CD14-positive monocyte (primary cell): ENCODE data around the gene GSTM4. TPM values are rescaled to one million over a fixed set of nuclear protein-coding genes. Genes with fewer than 3 reads are reported as not detected.

ENCODE experiments used
- DNase-seq, 3 donors: peaks; one replicate each; pipeline ENCODE4 v3.0.0-alpha.2; 2011 to 2022
- H2AFZ ChIP-seq: 2 replicates; pipeline ENCODE4 v1.6.0; 2012; ENCODE audit warnings: mild to moderate bottlenecking, low read depth, low read length, inconsistent platforms; ENCODE audit not compliant: insufficient read depth, poor library complexity, severe bottlenecking
- H3K27ac ChIP-seq, 2 donors: 1 replicate in 1 of 2; 2 replicates in 1 of 2; pipeline ENCODE4 v1.5.1; 2012 to 2013; ENCODE audit warnings: low read length in 2 of 2, control low read depth in 1 of 2, inconsistent platforms in 1 of 2, low read depth in 1 of 2, mild to moderate bottlenecking in 1 of 2
- H3K27me3 ChIP-seq, 2 donors: one replicate each; pipeline versions ENCODE4 v1.6.0 to v1.6.1; 2011 to 2013; ENCODE audit warnings: low read length in 2 of 2; ENCODE audit not compliant: control insufficient read depth in 2 of 2, insufficient read depth in 2 of 2
- H3K36me3 ChIP-seq, 2 donors: replicated peaks in 1 of 2; 1 replicate in 1 of 2; 2 replicates in 1 of 2; pipeline versions ENCODE4 v1.5.1 to v1.6.1; 2012 to 2013; ENCODE audit warnings: low read length in 2 of 2, control low read depth in 1 of 2, inconsistent platforms in 1 of 2, mild to moderate bottlenecking in 1 of 2; ENCODE audit not compliant: insufficient read depth in 2 of 2, control insufficient read depth in 1 of 2
- H3K4me1 ChIP-seq, 2 donors: 1 replicate in 1 of 2; 2 replicates in 1 of 2; pipeline versions ENCODE4 v1.5.1 to v1.6.1; 2012 to 2013; ENCODE audit warnings: low read length in 2 of 2, control low read depth in 1 of 2, inconsistent platforms in 1 of 2, mild to moderate bottlenecking in 1 of 2, moderate library complexity in 1 of 2; ENCODE audit not compliant: insufficient read depth in 2 of 2, control insufficient read depth in 1 of 2
- H3K4me2 ChIP-seq: replicated peaks from 2 replicates; pipeline ENCODE3; 2012; ENCODE audit warnings: low read length, moderate library complexity, mild to moderate bottlenecking; ENCODE audit not compliant: poor library complexity, severe bottlenecking; ENCODE audit errors: extremely low read depth
- H3K4me3 ChIP-seq, 3 experiments: fragments of 200-600 bp in 1 of 3; sonication (generic) in 1 of 3; replicated peaks in 1 of 3; 1 replicate in 2 of 3; 2 replicates in 1 of 3; pipeline ENCODE4 v1.5.1; 2011 to 2013; ENCODE audit warnings: low read length in 3 of 3, mild to moderate bottlenecking in 3 of 3, control low read depth in 2 of 3, low read depth in 2 of 3, inconsistent platforms in 1 of 3, moderate library complexity in 1 of 3
- H3K79me2 ChIP-seq: 2 replicates; pipeline ENCODE4 v1.6.0; 2012; ENCODE audit warnings: mild to moderate bottlenecking, control low read depth, inconsistent platforms, low read length, moderate library complexity; ENCODE audit not compliant: insufficient read depth
- H3K9ac ChIP-seq: 2 replicates; pipeline ENCODE4 v1.6.0; 2017; ENCODE audit warnings: low read length, mild to moderate bottlenecking; ENCODE audit not compliant: insufficient read depth, poor library complexity, severe bottlenecking
- H3K9me3 ChIP-seq, 2 donors: replicated peaks in 1 of 2; 1 replicate in 1 of 2; 2 replicates in 1 of 2; pipeline versions ENCODE4 v1.5.1 to v1.6.1; 2012 to 2013; ENCODE audit warnings: low read length in 2 of 2, control low read depth in 1 of 2; ENCODE audit not compliant: control insufficient read depth in 1 of 2, insufficient read depth in 1 of 2
- H4K20me1 ChIP-seq: 2 replicates; pipeline ENCODE4 v1.6.0; 2012; ENCODE audit warnings: mild to moderate bottlenecking, low read length, control low read depth, moderate library complexity; ENCODE audit not compliant: insufficient read depth
- H3K27ac Mint-ChIP-seq, 7 donors: one replicate each; pipeline ENCODE4 v1.8.0; 2020; ENCODE audit warnings: mild to moderate bottlenecking in 7 of 7, mixed read lengths in 7 of 7, moderate library complexity in 6 of 7, inconsistent platforms in 2 of 7
- H3K27me3 Mint-ChIP-seq, 3 donors: one replicate each; pipeline ENCODE4 v1.8.0; 2021 to 2022; ENCODE audit warnings: low read depth in 3 of 3, mild to moderate bottlenecking in 3 of 3, mixed read lengths in 3 of 3, moderate library complexity in 3 of 3, inconsistent platforms in 1 of 3
- H3K36me3 Mint-ChIP-seq, 2 donors: one replicate each; pipeline ENCODE4 v1.8.0; 2020; ENCODE audit warnings: mixed read lengths in 2 of 2, inconsistent platforms in 1 of 2, mild to moderate bottlenecking in 1 of 2
- H3K4me1 Mint-ChIP-seq: one replicate; pipeline ENCODE4 v1.8.0; 2020; ENCODE audit warnings: mild to moderate bottlenecking, mixed read lengths
- H3K4me3 Mint-ChIP-seq, 2 donors: one replicate each; pipeline ENCODE4 v1.8.0; 2020; ENCODE audit warnings: mild to moderate bottlenecking in 2 of 2, mixed read lengths in 2 of 2, moderate library complexity in 1 of 2
- H3K9me3 Mint-ChIP-seq, 7 donors: one replicate each; pipeline ENCODE4 v1.8.0; 2020 to 2022; ENCODE audit warnings: mixed read lengths in 7 of 7, mild to moderate bottlenecking in 6 of 7, moderate library complexity in 6 of 7, inconsistent platforms in 2 of 7
- WGBS: methylation state at CpG from one replicate; pipeline ENCODE4 v1.1.5; 2013; ENCODE audit warnings: missing lambda C conversion rate; ENCODE audit not compliant: insufficient coverage; 5-methylcytosine and 5-hydroxymethylcytosine counted together
- intact Hi-C, 2 donors: fragments of 100-400 bp; cut with micrococcal nuclease; formaldehyde crosslinking; loops; one replicate each; pipeline versions ENCODE4 v1.15.0 to v1.15.1; 2023
- polyA plus RNA-seq, 3 donors: library from polyadenylated mRNA; depleted of rRNA in 1 of 3; unstranded in 2 of 3; stranded (reverse) in 1 of 3; fragments of 300-500 nt in 2 of 3; fragments of >200 nt in 1 of 3; fragmentation: Illumina TruSeq in 2 of 3; gene quantifications; 1 replicate in 2 of 3; 2 replicates in 1 of 3; pipeline ENCODE4 v1.2.3, GENCODE V29; 2012 to 2021
- TF ChIP-seq, protein P1 (sequence below): fragments of 200-600 bp; IDR thresholded peaks from one replicate; pipeline ENCODE4 v1.8.0; 2022; ENCODE audit warnings: antibody characterized with exemption, mild to moderate bottlenecking

GSTM4 gene
- polyA plus RNA-seq, 3 donors: 11.9 to 22.9 (median 15.9) TPM

DNA sequence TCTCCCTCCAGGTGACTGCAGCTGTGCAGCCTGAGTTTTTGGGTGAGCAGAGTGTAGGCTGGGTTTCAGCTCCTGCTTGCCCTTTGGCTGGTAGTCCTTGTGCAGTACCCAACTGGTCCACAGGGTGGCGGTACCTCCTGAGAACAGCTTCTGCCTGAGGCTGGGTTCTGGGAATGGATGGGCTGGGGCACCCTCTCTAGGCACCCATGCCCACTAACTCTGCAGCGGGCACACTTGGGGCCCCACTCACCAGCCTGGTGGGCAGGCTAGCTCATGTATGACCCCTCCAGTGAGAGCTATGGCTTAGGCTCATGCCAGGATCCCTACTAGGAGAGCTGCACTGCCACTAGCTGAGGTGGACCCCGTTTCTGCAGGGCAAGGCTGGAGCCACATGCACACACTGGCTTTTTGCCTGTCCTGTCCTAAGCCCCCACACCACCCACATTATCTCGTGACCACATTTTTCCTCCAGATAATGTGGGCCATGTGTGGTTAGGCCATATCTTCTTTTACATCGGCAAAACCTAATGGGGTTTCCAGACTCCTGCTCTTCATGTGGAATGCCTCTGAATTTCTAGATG is 15.5 kb upstream of the GSTM4 start:
- peak overlapping the region; percentile 15 for H2AFZ ChIP-seq
- no peaks in the 10 kb centered on the region for H3K36me3 ChIP-seq
- peak; percentile 66 to 78 (median 75) for DNase-seq
- 14% methylated on average over 4 of the region's 5 CpGs for WGBS
- H3K4me1 Mint-ChIP-seq: peaks cover 26% of the 10 kb centered on the region
- peaks cover 1 to 11% (median 3%) of the 10 kb centered on the region in 3 donors for H3K27me3 Mint-ChIP-seq
- no peak overlapping the region for H3K4me3 Mint-ChIP-seq
- H3K4me2 ChIP-seq: no peak overlapping the region
- TF ChIP-seq, protein P1, sequence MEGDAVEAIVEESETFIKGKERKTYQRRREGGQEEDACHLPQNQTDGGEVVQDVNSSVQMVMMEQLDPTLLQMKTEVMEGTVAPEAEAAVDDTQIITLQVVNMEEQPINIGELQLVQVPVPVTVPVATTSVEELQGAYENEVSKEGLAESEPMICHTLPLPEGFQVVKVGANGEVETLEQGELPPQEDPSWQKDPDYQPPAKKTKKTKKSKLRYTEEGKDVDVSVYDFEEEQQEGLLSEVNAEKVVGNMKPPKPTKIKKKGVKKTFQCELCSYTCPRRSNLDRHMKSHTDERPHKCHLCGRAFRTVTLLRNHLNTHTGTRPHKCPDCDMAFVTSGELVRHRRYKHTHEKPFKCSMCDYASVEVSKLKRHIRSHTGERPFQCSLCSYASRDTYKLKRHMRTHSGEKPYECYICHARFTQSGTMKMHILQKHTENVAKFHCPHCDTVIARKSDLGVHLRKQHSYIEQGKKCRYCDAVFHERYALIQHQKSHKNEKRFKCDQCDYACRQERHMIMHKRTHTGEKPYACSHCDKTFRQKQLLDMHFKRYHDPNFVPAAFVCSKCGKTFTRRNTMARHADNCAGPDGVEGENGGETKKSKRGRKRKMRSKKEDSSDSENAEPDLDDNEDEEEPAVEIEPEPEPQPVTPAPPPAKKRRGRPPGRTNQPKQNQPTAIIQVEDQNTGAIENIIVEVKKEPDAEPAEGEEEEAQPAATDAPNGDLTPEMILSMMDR: peak; percentile 98
- H3K27me3 ChIP-seq: no peaks in the 10 kb centered on the region
- no peaks in the 10 kb centered on the region for H4K20me1 ChIP-seq
- peaks cover 14 to 22% of the 10 kb centered on the region in 2 donors for H3K4me1 ChIP-seq
- intact Hi-C loops: loop anchor here (5.0 to 10.0 kb wide), 2 partner anchors 344 to 372 kb away; partner anchors contain the start of gene AHCYL1 (in 1 of the 2)
- no peaks in the 10 kb centered on the region for H3K9me3 Mint-ChIP-seq
- H3K27ac ChIP-seq: no peak overlapping the region
- H3K79me2 ChIP-seq: no peaks in the 10 kb centered on the region
- no peak overlapping the region for H3K4me3 ChIP-seq
- H3K9ac ChIP-seq: no peak overlapping the region
- H3K9me3 ChIP-seq: no peaks in the 10 kb centered on the region
- H3K36me3 Mint-ChIP-seq: peaks cover 0 to 2% of the 10 kb centered on the region in 2 donors
- H3K27ac Mint-ChIP-seq: peak overlapping the region in 1 of 7 donors; percentile 73

DNA sequence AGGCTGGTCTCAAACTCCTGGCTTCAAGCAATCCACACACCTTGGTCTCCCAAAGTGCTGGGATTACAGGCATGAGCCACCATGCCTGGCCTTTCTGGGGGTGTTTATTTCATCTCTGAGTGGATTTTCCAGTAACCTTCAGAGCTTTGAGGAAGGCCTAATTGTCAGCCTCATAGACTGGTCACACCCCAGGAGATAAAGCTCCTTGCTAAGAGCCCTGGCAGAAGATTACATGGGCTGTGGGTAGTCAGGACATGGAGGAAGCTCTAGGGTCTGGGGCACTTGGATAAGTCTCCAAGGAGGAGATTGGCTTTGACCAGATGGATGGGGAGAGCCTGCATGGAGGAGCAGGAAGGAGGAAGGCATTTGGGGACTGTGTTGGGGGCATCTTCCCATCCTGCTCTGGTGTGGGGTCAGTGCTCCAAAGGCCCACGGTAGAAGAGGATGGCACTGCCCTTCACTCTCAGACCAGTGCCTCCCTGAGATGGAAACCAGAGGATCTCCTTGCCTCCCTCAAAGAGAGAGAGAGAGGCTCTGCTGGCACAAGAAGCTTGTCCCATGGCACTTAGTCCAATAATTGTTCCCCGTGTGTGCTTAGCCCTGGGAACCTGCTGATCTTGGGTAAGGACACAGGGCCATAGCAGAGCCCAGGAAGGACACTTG is 14.7 kb upstream of the GSTM4 start:
- H3K9ac ChIP-seq: no peak overlapping the region
- peaks cover 21% of the 10 kb centered on the region for H3K4me1 Mint-ChIP-seq
- H4K20me1 ChIP-seq: no peaks in the 10 kb centered on the region
- H3K79me2 ChIP-seq: no peaks in the 10 kb centered on the region
- no peak for DNase-seq
- H3K27ac ChIP-seq: no peak overlapping the region
- H3K9me3 Mint-ChIP-seq: peaks cover 0 to 3% (median 0%) of the 10 kb centered on the region in 7 donors
- intact Hi-C loops: loop anchor here (5.0 to 10.0 kb wide), 2 partner anchors 344 to 371 kb away; partner anchors contain the start of gene AHCYL1 (in 1 of the 2)
- H3K27me3 ChIP-seq: no peaks in the 10 kb centered on the region
- no peaks in the 10 kb centered on the region for H3K9me3 ChIP-seq
- H3K4me2 ChIP-seq: no peak overlapping the region
- H3K27me3 Mint-ChIP-seq: peaks cover 3 to 8% (median 3%) of the 10 kb centered on the region in 3 donors
- H3K27ac Mint-ChIP-seq: peak overlapping the region in 2 of 7 donors; percentile 61 to 69
- peaks cover 12 to 19% of the 10 kb centered on the region in 2 donors for H3K4me1 ChIP-seq
- no peak overlapping the region for H3K4me3 Mint-ChIP-seq
- TF ChIP-seq, protein P1: no peak
- H3K36me3 Mint-ChIP-seq: peaks cover 0 to 2% of the 10 kb centered on the region in 2 donors
- H2AFZ ChIP-seq: no peak overlapping the region
- no peaks in the 10 kb centered on the region for H3K36me3 ChIP-seq
- 96% methylated on average over 2 of the region's 2 CpGs for WGBS
- H3K4me3 ChIP-seq: no peak overlapping the region
